Right hindlimb (tissue), 1 donor: ENCODE results near the gene APOA1.
"Not testable (repeated sequence)": the region's sequence is repeated elsewhere in the genome, so short reads cannot be mapped to it uniquely, and the experiment has no call there.

Experiments used
- DNase-seq: peaks from one replicate; pipeline ENCODE4 v3.0.0-alpha.2; 2018

The APOA1 gene

GRCh38 chr11:116811194-116811593 lies 26.2 kb downstream of the APOA1 start:
- no peak for DNase-seq

- DNase-seq = no peak
These were observed 28.9 kb downstream of the APOA1 start for GRCh38 chr11:116808262-116809175.

GRCh38 chr11:116807601-116808261 lies 29.7 kb downstream of the APOA1 start:
- no peak for DNase-seq

GRCh38 chr11:116804001-116804400 lies 33.4 kb downstream of the APOA1 start:
- DNase-seq = no peak

GRCh38 chr11:116801662-116802061 lies 35.8 kb downstream of the APOA1 start:
- not testable (repeated sequence) for DNase-seq

- no peak for DNase-seq
These were observed 36.8 kb downstream of the APOA1 start for GRCh38 chr11:116800610-116801009.

- no peak for DNase-seq
These were observed 39.1 kb downstream of the APOA1 start for GRCh38 chr11:116798368-116798767.

GRCh38 chr11:116797816-116798215 lies 39.6 kb downstream of the APOA1 start:
- no peak for DNase-seq

- DNase-seq = no peak
These were observed 40.9 kb downstream of the APOA1 start for GRCh38 chr11:116796548-116796947.

- DNase-seq = no peak
These were observed 42.6 kb downstream of the APOA1 start for GRCh38 chr11:116794851-116795250.

GRCh38 chr11:116793772-116794097 lies 43.7 kb downstream of the APOA1 start:
- no peak for DNase-seq

- no peak for DNase-seq
These were observed 44.3 kb downstream of the APOA1 start for GRCh38 chr11:116792869-116793771.

- DNase-seq = no peak
These were observed 45.1 kb downstream of the APOA1 start for GRCh38 chr11:116792144-116792868.

GRCh38 chr11:116791813-116792143 lies 45.6 kb downstream of the APOA1 start, which contains the start of gene APOA5:
Gene APOA5 (minus strand): TSS chr11:116791879. CDS start chr11:116791860, 19 bp downstream.
- no peak for DNase-seq

GRCh38 chr11:116791002-116791812 lies 46.2 kb downstream of the APOA1 start:
- peak; percentile 79 for DNase-seq

- DNase-seq = no peak
These were observed 47.0 kb downstream of the APOA1 start for GRCh38 chr11:116790167-116791001.

GRCh38 chr11:116788975-116789374 lies 48.4 kb downstream of the APOA1 start:
- no peak for DNase-seq

GRCh38 chr11:116788534-116788933 lies 48.9 kb downstream of the APOA1 start:
- no peak for DNase-seq

- peak; percentile 91 for DNase-seq
These were observed 49.5 kb downstream of the APOA1 start, which contains the start of gene ZPR1 for GRCh38 chr11:116787786-116788486. Gene ZPR1 (minus strand): TSS chr11:116788023. CDS start chr11:116787990, 33 bp downstream.

GRCh38 chr11:116787436-116787785 lies 50.0 kb downstream of the APOA1 start:
- no peak for DNase-seq
